Stimulated activated CD4-positive, alpha-beta T cell treated with anti-CD3 and anti-CD28 coated beads, Interleukin-12 subunit alpha, Interleukin-12 subunit beta, amount 100 ng/mL, for 48 hours (primary cell): ENCODE measurements around the gene KL.

Experiments
- DNase-seq, 3 donors: peaks; one replicate each; pipeline ENCODE4 v3.0.0-alpha.2; 2020; ENCODE audit warnings: low read depth in 2 of 3, low spot score in 1 of 3

The KL gene

DNA sequence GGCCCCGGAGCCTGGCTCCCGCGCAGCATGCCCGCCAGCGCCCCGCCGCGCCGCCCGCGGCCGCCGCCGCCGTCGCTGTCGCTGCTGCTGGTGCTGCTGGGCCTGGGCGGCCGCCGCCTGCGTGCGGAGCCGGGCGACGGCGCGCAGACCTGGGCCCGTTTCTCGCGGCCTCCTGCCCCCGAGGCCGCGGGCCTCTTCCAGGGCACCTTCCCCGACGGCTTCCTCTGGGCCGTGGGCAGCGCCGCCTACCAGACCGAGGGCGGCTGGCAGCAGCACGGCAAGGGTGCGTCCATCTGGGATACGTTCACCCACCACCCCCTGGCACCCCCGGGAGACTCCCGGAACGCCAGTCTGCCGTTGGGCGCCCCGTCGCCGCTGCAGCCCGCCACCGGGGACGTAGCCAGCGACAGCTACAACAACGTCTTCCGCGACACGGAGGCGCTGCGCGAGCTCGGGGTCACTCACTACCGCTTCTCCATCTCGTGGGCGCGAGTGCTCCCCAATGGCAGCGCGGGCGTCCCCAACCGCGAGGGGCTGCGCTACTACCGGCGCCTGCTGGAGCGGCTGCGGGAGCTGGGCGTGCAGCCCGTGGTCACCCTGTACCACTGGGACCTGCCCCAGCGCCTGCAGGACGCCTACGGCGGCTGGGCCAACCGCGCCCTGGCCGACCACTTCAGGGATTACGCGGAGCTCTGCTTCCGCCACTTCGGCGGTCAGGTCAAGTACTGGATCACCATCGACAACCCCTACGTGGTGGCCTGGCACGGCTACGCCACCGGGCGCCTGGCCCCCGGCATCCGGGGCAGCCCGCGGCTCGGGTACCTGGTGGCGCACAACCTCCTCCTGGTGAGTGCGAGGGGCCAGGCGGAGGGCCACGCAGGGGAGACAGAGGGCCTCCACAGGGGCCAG is at the start of gene KL:
KL (plus strand) TSS at position 10 of the 909 bp plus-strand sequence; CDS start at position 28, 18 bp downstream.
- DNase-seq, result no peak

DNA sequence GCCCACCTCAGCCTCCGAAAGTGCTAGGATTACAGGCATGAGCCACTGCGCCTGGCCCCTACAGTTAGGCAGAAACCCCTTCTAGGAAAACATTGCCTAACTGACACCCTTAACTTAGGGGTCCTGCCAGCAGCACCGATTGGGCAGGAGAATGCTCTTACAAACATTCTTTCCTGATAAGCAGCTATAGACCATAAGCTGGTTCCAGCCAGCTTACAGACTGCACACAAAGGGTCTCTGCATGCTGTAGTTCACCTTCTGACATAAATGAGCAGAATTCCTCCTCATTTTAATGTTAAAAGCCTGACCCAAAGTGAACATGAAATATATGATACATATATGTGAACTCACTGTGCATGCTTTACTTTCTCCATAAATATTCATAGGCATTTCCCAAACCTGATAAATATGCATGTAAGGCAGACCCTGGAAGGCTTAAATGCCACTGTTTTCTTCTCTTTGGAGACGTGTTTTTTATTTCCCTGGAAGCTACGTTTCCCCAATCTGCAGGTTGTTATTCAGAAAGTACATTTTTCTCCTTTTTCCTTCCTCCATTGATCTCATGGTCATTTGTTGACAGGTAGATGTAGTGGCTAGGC is 48.5 kb upstream of the KL start:
- no peak for DNase-seq

DNA sequence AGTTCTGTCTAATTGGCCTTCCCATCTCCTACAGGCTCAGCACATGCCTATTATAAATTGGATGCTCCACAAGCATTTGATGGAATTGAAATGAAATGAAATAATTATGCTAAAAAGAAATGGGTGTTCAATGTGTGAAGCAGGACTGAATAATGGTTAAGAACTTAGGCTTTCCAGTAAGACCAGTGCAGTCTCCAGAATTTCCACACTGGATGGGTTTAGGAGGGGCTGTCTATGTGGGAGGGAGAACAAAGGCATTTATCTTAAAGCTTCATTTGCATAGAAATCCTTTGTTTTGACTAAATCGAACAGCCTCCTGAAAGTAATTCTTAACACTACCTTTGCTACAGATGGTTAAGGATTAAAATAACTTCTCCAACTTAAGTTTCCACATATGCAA is 47.9 kb upstream of the KL start:
- DNase-seq, result no peak

DNA sequence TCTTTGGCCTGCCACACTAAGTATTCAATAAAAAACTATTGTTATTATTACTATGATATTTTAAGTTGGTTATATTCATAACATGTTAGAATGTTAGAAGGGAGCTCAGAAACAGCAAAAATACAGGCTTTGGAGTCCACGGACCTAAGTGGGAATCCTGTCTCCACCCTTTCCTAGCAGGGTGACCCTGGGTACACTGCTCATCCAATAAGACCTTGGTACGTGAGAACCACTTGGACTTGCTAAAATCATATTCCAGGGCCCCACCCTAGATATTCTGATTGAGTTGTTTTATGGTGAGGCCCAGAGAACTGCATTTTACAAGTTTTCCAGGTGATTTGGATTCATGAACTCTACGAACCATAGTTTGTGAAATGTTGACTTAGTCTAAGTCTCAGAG is 47.4 kb upstream of the KL start:
- DNase-seq, result no peak

DNA sequence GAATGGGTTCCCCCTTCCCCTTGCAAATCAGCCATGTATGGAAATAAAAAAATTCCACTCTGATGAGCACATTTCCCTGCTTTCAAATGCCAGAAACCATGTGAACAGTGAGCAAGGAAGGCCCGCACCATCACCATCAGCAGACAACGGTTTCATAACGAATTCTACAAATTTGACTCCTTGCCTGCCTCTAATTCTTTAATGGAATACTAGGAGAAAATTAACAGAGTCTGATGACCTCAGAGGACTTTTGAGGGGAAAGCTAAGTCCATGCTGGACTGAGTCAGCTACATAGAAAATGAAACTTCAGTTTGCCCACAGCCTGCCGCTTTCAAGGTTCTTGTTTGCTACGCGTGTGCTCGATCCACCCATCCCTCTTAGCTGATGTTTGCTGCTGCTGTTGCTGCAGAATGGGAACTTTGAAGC is 46.7 kb upstream of the KL start:
- DNase-seq, result no peak

DNA sequence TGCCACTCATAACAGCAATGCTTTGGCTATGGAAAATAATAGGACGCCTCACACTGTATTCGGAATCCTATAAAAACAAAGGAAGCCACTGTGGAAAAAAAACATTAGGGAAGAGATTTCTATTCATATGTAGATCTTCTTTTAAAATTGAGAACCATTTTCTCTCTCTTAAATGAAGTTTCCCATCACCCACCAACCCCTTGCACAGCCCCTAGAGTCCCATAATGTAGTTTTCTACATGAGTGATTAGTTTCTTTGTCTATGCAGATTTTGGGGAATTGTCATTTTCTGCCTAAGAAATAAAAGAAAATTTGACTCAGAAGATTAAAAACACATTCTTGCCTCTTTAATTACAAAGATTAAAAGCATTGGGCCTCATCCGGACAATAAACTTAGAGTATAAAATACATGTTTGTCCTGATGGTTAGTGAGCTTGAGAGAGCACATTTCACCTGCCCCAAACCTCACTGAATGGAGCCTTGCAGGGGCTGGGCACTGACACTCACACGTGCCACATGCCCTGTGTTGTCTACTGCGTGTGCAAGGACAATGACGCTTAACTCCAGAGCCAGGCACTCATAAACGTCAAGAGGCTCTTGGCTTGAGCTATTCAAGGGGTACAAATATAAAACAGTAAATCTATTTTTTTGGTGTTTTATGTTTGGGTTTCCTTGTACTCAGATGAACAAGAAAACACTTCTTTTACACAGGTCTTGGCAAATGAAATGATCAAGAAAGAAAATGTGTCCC is 40.0 kb upstream of the KL start:
- DNase-seq, result no peak

DNA sequence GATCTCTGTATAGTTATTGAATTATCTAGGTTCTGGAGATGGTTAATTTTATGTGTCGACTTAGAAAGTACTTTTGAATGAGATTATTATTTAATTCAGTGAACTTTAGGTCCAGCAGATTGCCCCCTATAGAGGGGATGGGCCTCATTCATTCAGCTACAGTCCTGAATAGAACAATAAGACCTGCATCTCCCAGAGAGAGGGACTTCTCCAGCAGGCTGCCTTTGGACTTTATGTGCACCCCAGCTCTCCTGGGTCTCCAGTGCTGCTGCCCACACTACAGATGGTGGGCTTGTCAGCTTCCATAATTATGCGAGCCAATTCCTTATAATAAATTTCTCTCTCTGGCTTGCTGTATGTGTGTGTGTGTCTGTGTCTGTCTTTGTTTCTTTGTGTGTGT is 39.3 kb upstream of the KL start:
- no peak for DNase-seq

DNA sequence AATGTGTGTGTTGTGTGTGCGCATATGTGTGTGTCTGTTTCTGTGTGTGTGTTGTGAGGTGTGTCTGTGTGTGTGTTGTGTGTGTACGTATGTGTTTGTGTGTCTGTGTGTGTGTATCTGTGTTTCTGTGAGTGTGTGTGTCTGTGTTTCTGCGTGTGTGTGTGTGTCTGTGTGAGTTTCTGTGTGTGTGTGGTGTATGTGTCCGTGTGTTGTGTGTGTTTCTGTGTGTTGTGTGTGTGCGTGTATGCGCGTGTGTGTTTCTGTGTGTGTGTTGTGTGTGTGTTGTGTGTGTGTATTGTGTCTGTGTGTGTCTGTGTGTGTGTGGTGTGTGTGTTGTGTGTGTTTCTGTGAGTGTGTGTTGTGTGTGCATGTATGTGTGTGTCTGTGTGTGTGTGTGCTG is 38.9 kb upstream of the KL start:
- DNase-seq, result no peak

DNA sequence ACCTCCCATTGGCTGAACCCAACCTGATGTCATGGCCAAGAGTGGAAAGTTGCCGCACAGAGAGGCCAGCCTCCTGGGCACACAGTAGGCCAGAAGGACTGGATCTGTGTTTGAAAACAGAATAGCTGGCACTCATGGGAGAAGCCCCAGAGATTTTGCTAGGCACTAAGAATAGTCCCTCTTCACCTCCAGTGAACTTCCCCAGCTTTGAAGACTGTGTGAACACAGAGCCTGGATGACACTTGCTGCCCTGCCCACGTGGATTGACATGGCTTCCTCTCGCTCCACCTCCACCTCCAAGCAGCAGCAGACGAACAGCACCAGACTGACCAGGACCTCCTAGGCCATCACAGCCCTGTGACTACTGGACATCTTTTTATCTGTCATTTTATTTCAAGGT is 37.9 kb upstream of the KL start:
- no peak for DNase-seq

DNA sequence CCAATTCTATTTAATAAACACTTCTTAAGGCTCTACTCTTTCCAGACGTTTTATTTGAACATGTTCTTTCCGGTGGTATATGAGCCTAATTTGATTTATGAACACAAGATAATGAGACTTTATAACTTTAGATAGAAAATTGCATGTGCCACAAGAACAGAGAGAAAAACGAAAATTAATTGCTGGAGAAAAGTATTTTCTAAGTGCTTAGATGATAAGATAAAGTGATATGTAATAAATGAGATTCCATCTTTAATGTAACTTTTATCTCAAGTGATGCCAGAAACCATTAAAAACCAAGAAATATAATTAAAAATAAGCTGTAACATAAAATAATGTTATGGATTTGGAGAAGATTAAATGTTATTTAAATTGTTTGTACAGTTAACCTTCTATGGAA is 33.2 kb upstream of the KL start:
- DNase-seq, result no peak

DNA sequence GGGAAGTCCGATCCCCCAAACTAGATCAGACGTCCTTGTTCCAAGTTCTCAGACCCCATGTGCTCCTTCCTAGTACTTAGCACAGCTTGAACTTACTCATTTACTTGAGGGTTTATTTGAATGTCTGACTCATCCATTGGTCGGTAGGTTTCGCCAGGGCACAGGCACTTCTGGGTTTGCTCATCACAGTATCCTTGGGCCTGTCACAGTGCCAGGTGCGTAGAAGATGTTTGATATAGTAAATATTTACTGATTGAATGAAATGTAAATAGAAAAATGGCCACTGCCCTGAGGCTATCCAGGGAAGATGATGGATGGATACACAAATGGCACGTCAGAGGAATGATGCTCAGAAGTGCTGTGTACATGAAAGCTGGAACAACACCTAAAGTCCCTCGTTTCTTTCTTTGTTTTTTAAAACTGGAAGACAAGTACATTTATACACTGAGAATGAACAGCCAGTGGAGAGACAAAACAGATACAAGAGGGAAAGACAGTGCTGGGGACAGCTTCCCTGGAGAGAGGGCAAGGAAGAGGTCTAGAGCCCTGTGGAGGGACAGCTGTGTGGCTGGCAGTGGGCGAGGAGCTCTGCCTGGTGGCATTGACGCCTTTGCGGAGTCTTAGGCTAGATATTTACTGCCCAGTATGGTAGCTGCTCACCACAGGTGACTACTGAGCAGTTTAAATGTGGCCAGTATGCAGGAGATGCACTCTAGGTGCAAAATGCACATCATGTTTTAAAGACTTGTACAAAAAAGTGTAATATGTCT is 31.2 kb upstream of the KL start:
- DNase-seq, result no peak

DNA sequence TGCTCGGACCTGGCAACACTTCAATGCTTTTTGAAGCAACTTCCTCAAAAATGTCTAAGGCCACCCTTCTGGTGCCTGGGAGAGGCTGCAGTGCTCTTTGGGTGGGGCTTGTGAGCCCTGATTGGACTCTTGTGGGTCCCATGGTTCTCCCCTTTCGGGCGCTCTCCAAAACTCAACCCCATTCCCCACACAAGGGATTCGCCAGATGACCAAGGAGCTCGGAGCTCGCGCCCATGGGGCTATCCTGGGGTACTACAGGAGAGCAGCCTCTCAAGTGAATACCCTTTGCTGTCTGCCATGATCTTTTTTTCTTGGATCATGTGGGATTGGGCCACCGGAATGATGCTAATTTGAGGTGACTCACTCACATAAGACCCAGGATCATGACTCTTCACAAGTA is 29.7 kb upstream of the KL start:
- no peak for DNase-seq

DNA sequence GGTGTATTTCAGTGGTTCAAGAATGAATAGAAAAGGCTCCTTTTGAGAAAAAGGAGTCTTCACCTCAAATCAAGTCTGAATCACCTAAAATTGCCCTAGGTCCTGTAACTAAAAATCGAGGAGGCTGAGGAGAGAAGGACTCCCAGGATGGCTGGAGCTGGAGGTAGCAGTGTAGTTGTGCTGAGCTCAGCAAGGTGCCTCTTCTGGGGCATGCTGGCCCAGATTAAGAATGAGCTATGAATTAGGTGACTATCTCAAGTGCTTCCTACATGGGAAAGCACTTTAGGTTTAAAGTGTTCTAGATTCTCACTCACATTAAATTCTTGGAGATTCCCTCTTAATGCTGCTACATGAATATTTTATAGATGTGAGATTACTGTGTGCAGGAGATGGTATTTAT is 28.8 kb upstream of the KL start:
- no peak for DNase-seq

DNA sequence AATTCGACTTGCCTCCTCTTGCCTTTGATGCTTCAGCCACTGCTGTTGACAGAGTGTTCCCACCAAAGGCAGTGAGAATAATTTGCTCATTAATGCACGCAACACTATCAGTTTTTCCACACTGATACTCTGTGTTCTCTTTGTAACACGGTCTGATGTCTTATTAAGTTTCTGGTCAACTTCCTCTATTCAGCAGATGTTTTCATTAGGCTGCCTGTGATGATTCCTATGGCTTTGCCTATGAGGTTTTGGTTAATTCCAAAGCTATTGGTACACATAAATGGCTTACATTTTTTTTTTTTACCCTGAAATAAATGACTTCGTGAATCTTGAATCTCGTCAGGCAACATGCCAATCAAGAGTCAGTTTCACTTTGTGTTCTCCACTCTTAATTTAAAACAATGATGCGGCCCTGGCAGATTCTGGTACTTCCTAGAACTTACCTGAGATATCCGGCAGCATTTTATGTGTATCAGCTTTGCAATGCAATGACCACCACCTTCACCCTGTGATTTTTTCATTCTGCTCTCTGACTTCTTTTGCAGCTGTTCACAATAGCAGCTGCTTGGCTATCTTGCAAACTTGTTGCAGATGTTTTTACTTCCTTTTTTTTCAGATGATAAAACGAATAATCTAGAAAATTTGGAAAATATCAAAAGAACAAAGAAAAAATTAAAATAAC is 27.5 kb upstream of the KL start:
- DNase-seq, result no peak

DNA sequence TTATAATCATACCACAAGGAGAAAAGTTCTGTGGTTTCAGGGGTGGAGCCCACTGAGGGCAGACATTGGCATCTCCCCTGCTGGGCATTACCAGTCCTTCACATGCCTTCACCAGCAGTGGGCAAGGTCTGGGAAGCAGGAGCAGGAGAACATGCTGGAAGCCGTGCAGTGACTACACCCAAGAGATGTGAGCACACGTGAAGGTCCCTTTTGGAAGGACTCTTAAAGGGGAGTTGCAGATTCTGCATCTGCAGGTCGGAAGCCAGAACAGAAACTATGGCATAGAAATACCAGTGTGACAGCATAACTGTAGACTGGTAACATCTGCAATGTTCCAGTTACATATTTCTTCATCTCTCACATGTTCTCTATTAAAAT is 26.9 kb upstream of the KL start:
- DNase-seq, result no peak

DNA sequence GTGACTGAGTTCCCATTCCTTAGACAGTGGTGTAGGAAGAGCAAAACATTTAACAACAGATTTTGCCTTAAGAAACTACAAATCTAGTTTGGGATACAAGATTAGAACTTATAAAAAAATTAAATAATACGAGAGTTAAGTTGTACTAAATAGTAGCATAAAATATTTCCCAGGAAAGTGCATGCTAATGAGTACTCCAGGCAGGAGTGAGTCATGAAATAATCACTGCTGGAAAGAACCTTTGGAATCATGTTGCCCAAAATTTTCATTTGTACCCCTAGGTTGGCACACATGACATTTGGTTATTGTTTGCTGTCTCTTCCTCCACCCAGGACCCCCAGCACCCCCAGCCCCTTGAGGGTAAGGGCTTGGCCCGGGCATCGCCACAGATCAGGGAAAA is 26.3 kb upstream of the KL start:
- no peak for DNase-seq

DNA sequence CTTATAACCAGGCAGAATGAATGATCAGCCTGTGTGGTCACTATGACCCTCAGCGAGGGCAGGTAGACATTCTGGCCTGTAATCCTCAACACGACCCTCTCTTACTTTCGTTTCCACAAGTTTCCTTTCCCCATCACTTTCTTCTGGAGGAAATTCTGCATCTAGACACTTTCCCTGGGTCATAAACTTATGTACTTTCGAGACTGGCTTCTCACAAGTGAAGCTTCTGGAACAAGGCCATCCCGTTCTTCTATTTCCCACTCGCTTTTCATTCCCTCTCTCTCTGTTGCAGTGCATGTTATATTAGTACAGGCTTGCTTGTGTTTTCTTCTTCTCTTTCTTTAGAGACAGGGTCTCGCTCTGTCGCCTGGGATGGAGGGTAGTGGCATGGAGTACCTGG is 23.1 kb upstream of the KL start:
- no peak for DNase-seq

DNA sequence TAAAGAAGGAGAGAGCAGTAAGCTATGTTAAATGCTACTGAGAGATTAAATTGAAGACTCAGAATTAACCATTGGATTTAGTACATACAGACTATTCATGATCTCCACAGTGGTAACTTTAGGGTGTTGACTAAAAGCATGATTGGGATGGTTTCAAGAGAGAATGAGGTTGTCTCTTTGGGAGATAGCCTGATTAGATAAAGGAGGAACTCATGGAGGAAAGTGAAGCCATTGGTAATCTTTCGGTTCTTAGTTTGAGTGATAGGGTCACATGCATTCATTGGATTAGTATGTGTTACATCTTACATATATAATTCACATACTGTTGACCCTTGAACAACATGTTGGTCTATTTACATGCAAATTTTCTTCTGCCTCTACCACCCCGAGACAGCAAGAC is 18.8 kb upstream of the KL start:
- DNase-seq, result no peak

DNA sequence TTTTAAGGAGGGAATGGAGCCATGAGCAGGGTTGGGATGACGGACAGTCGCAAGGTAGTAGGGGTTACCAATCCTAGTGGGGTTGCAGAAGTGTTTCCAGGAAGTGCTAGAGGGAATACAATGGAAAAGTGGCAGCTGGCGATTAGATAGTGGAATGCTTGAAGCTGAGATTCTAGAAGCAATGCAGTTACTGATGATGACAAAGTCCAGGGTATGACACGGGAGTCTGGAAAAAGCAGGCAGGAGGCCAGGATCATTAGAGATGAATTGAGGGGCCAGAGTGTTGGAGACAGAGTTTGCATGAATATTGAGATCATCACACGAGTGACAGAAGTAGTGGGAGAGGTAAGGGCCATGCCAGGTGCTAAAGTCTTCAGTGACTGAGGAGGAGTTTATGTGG is 17.3 kb upstream of the KL start:
- no peak for DNase-seq

DNA sequence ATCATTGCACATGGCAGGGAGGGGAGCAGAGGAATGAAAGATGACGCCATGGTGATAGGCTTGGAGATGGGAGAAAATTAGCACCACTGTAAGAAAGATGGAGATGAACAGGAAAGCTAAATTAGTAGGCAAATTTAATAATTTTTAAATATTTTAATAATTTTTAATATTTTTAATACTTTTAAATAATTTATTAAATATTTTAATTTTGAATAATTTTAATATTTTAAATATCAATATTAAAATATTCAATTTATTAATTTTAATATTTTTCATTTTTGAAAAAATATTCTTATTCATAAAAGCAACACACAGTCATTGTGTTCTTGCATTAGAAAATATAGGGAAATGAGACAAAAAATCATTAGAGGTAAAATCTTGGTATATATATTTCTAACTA is 15.9 kb upstream of the KL start:
- no peak for DNase-seq

DNA sequence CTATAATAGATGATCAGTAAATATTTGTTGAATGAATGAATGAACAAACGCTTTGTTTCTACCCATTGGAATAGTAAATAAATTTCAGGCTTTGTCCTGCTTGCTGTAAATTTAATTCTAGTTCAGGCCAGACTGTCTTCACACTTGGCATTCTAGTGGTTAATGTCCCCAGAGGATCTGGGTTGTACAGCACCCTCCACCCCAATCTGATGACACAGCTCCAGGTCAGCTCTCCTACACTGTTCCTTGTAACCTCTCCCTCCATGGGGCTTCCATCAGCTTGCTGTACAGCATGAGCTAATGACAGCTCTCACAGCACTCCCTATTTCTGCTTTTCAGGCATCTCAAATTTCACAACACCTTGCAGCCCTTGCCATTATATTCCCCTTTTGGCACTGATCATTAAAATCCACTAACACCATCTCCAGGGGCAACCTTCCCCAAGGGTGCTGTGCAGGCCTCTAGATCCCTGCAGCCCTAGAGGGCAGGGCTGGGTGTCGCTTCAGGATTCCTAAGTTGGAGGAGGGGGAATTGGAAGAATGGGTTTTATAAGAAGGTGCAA is 12.7 kb upstream of the KL start:
- no peak for DNase-seq
